ENCODE data around the gene PTMA. TPM values are rescaled to one million over a fixed set of nuclear protein-coding genes. Genes with fewer than 3 reads are reported as not detected.

PTMA gene
- polyA plus RNA-seq, 1 donor, result 1,252 TPM

DNA sequence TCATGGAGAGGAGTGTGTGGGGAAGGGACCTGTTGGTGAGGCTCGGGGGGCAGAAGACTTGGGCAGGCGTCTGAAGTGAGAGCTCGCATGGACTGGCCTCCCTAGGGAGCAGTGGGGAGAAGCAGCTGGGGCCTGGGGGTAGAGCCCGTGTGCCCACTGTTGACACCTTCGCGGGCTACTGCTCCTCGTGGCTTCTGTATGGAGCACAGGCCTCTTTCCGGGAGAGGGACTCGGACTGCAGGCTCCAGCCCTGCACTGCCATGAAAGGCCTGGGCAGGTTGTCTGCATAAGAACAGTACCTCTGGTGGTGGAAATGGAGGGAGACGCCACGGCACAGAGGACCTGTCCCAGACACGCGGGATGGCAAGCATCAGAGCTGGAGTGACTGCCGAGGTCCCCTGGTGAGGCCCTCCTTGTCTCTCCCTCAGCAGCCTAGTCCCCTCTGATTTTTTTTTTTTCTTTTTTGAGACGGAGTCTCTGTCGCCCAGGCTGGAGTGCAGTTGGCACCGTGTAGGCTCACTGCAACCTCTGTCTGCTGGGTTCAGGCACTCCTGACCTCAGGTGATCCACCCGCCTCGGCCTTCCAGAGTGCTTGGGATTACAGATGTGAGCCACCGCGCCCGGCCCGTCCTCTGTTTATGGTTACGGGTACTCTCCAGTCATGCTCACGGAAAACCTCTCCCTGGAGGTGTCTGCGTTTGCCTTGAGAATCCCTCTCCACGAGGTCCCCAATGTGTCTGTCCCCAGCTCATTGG is 44.7 kb upstream of the PTMA start:
- Histone ChIP-seq H3K27ac (ENCODE audit: low read length) (no peak overlapping the region), H3K9me3 (ENCODE audit: control insufficient read depth, low read depth, low read length) (peaks cover 11% of the 10 kb centered on the region), H3K4me1 (ENCODE audit: control insufficient read depth, insufficient read depth, low read length) (peaks cover 53% of the 10 kb centered on the region), H3K36me3 (ENCODE audit: control insufficient read depth, insufficient read depth, low read length) (no peaks in the 10 kb centered on the region), H3K4me3 (ENCODE audit: low read length) (no peak overlapping the region), H3K27me3 (ENCODE audit: control insufficient read depth, insufficient read depth, low read length) (no peaks in the 10 kb centered on the region)
- WGBS (ENCODE audit: insufficient coverage, low lambda C conversion rate), result 80% methylated on average over 1 of the region's 27 CpGs
- no peak for DNase-seq

DNA sequence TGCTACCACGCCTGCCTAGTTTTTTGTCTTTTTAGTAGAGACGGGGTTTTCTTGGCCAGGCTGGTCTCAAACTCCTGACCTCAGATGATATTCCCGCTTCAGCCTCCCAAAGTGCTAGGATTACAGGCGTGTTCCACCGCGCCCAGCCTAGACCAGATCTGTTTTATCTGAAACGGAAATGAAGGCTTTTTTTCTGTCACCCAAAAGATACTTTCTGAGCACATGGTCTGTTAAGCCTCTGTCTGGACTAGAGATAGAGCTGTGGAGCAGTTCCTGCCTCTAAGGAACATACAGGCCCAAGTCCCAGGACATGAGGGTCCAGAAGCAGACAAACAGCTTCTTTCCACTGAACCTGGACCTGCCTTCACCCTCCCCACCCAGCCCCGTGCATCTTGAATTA is 43.6 kb upstream of the PTMA start:
- Histone ChIP-seq H3K9me3 (ENCODE audit: control insufficient read depth, low read depth, low read length) (peaks cover 11% of the 10 kb centered on the region), H3K4me1 (ENCODE audit: control insufficient read depth, insufficient read depth, low read length) (peaks cover 53% of the 10 kb centered on the region), H3K4me3 (ENCODE audit: low read length) (no peak overlapping the region), H3K36me3 (ENCODE audit: control insufficient read depth, insufficient read depth, low read length) (no peaks in the 10 kb centered on the region), H3K27ac (ENCODE audit: low read length) (peak overlapping the region; percentile 99), H3K27me3 (ENCODE audit: control insufficient read depth, insufficient read depth, low read length) (no peaks in the 10 kb centered on the region)
- DNase-seq, result no peak
- WGBS (ENCODE audit: insufficient coverage, low lambda C conversion rate), result no CpG with 5 or more reads among the region's 8 CpGs

- DNase-seq, result no peak
- H3K9me3 ChIP-seq (ENCODE audit: control insufficient read depth, low read depth, low read length), result peaks cover 11% of the 10 kb centered on the region
- no peaks in the 10 kb centered on the region for H3K36me3 ChIP-seq (ENCODE audit: control insufficient read depth, insufficient read depth, low read length)
- WGBS (ENCODE audit: insufficient coverage, low lambda C conversion rate), result no CpG with 5 or more reads among the region's 20 CpGs
- peak overlapping the region; percentile 58 for H3K4me3 ChIP-seq (ENCODE audit: low read length)
- peaks cover 59% of the 10 kb centered on the region for H3K4me1 ChIP-seq (ENCODE audit: control insufficient read depth, insufficient read depth, low read length)
- H3K27me3 ChIP-seq (ENCODE audit: control insufficient read depth, insufficient read depth, low read length), result no peaks in the 10 kb centered on the region
- H3K27ac ChIP-seq (ENCODE audit: low read length), result peak overlapping the region; percentile 99
These were observed 42.8 kb upstream of the PTMA start for GRCh38 chr2:231665245-231666170.

GRCh38 chr2:231666171-231667095 is 41.9 kb upstream of the PTMA start:
- WGBS (ENCODE audit: insufficient coverage, low lambda C conversion rate), result no CpG with 5 or more reads among the region's 32 CpGs
- Histone ChIP-seq H3K27ac (ENCODE audit: low read length) (peak overlapping the region; percentile 99), H3K36me3 (ENCODE audit: control insufficient read depth, insufficient read depth, low read length) (no peaks in the 10 kb centered on the region), H3K4me1 (ENCODE audit: control insufficient read depth, insufficient read depth, low read length) (peaks cover 57% of the 10 kb centered on the region), H3K9me3 (ENCODE audit: control insufficient read depth, low read depth, low read length) (peaks cover 11% of the 10 kb centered on the region), H3K27me3 (ENCODE audit: control insufficient read depth, insufficient read depth, low read length) (no peaks in the 10 kb centered on the region), H3K4me3 (ENCODE audit: low read length) (peak overlapping the region; percentile 58)
- peak; percentile 97 to 98 for DNase-seq

DNA sequence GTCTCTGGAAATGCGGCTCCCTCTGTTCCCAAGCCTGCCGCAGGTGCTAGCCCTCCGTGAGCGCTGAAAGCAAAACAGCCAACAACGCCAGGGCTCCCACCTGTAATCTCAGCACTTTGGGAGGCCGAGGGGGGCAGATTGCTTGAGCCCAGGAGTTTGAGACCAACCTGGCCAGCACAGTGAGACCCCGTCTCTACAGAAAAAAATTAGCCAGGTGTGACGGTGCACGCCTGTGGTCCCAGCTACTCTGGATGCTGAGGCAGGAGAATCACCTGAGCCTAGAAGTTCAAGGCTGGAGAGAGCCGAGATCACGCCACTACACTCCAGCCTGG is 41.3 kb upstream of the PTMA start:
- Histone ChIP-seq H3K27ac (ENCODE audit: low read length) (peak overlapping the region; percentile 99), H3K9me3 (ENCODE audit: control insufficient read depth, low read depth, low read length) (peaks cover 11% of the 10 kb centered on the region), H3K4me1 (ENCODE audit: control insufficient read depth, insufficient read depth, low read length) (peaks cover 59% of the 10 kb centered on the region), H3K36me3 (ENCODE audit: control insufficient read depth, insufficient read depth, low read length) (no peaks in the 10 kb centered on the region), H3K27me3 (ENCODE audit: control insufficient read depth, insufficient read depth, low read length) (no peaks in the 10 kb centered on the region), H3K4me3 (ENCODE audit: low read length) (peak overlapping the region; percentile 58)
- 20% methylated on average over 1 of the region's 11 CpGs for WGBS (ENCODE audit: insufficient coverage, low lambda C conversion rate)
- DNase-seq, result no peak

- Histone ChIP-seq H3K4me1 (ENCODE audit: control insufficient read depth, insufficient read depth, low read length) (peaks cover 62% of the 10 kb centered on the region), H3K9me3 (ENCODE audit: control insufficient read depth, low read depth, low read length) (peaks cover 9% of the 10 kb centered on the region), H3K27ac (ENCODE audit: low read length) (peak overlapping the region; percentile 99), H3K27me3 (ENCODE audit: control insufficient read depth, insufficient read depth, low read length) (no peaks in the 10 kb centered on the region), H3K36me3 (ENCODE audit: control insufficient read depth, insufficient read depth, low read length) (no peaks in the 10 kb centered on the region), H3K4me3 (ENCODE audit: low read length) (peak overlapping the region; percentile 58)
- peak; percentile 69 to 90 for DNase-seq
- WGBS (ENCODE audit: insufficient coverage, low lambda C conversion rate), result no CpG with 5 or more reads among the region's 7 CpGs
These were observed 40.8 kb upstream of the PTMA start for GRCh38 chr2:231667496-231667895.

- H3K9me3 ChIP-seq (ENCODE audit: control insufficient read depth, low read depth, low read length), result no peaks in the 10 kb centered on the region
- no peak for DNase-seq
- 100% methylated on average over 1 of the region's 2 CpGs for WGBS (ENCODE audit: insufficient coverage, low lambda C conversion rate)
- H3K27me3 ChIP-seq (ENCODE audit: control insufficient read depth, insufficient read depth, low read length), result no peaks in the 10 kb centered on the region
- H3K4me1 ChIP-seq (ENCODE audit: control insufficient read depth, insufficient read depth, low read length), result peaks cover 70% of the 10 kb centered on the region
- H3K27ac ChIP-seq (ENCODE audit: low read length), result no peak overlapping the region
- no peaks in the 10 kb centered on the region for H3K36me3 ChIP-seq (ENCODE audit: control insufficient read depth, insufficient read depth, low read length)
- no peak overlapping the region for H3K4me3 ChIP-seq (ENCODE audit: low read length)
These were observed 39.3 kb upstream of the PTMA start for GRCh38 chr2:231668981-231669380.

DNA sequence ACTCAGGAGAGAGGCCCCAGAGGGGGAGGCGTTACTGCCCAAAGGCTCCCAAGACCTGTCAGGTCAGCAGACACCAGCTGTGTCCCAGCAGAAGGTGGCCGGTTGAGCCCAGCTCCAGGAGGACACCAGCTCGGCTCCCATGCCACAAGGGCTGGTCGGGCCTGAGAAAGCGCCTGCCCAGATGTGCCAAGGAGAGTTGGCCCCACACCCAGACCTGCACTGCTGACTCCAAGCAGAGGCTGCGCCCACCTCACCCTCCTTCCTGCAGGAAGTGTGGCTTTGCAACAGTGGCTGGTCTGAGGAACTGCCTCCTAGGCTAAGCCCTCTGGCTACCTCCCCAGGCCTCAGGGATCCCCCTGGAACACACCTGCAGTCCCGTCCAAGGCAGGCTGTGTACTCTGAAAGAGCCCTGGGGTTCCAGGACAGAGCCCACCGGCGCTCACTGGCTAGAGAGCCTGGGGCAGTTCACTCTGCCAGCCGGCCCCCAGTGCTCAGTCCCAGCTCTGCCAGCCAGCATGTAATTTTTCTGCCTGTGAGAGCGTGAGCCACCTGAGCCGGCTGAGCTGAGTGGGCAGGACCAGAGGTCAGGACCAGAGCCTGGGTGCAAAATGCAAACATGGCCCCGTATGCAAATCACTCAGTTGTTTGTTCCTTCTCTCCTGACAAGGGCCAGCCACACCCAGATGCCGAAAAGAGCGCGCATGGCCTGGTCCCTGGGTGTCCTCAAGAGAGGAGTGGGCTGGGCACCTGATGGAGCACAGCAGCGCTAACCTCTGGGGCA is 36.9 kb upstream of the PTMA start:
- Histone ChIP-seq H3K36me3 (ENCODE audit: control insufficient read depth, insufficient read depth, low read length) (no peaks in the 10 kb centered on the region), H3K9me3 (ENCODE audit: control insufficient read depth, low read depth, low read length) (no peaks in the 10 kb centered on the region), H3K27me3 (ENCODE audit: control insufficient read depth, insufficient read depth, low read length) (no peaks in the 10 kb centered on the region), H3K4me1 (ENCODE audit: control insufficient read depth, insufficient read depth, low read length) (peaks cover 72% of the 10 kb centered on the region), H3K4me3 (ENCODE audit: low read length) (no peak overlapping the region), H3K27ac (ENCODE audit: low read length) (peak overlapping the region; percentile 91)
- no CpG with 5 or more reads among the region's 17 CpGs for WGBS (ENCODE audit: insufficient coverage, low lambda C conversion rate)
- peak in 1 of 2 donors; percentile 78 for DNase-seq

- H3K4me3 ChIP-seq (ENCODE audit: low read length), result peak overlapping the region; percentile 26
- WGBS (ENCODE audit: insufficient coverage, low lambda C conversion rate), result no CpG with 5 or more reads among the region's 20 CpGs
- H3K36me3 ChIP-seq (ENCODE audit: control insufficient read depth, insufficient read depth, low read length), result no peaks in the 10 kb centered on the region
- H3K9me3 ChIP-seq (ENCODE audit: control insufficient read depth, low read depth, low read length), result no peaks in the 10 kb centered on the region
- no peaks in the 10 kb centered on the region for H3K27me3 ChIP-seq (ENCODE audit: control insufficient read depth, insufficient read depth, low read length)
- peak; percentile 76 to 90 for DNase-seq
- H3K4me1 ChIP-seq (ENCODE audit: control insufficient read depth, insufficient read depth, low read length), result peaks cover 61% of the 10 kb centered on the region
- H3K27ac ChIP-seq (ENCODE audit: low read length), result peak overlapping the region; percentile 91
These were observed 35.5 kb upstream of the PTMA start for GRCh38 chr2:231672617-231673347.
